HPDE6-E6E7 (cell line): ENCODE results near the gene COL13A1.

ENCODE experiments used
- DNase-seq: peaks from one replicate; pipeline ENCODE4 v3.0.0; 2011; ENCODE audit warnings: missing footprints; ENCODE audit errors: extremely low spot score

COL13A1 gene

DNA sequence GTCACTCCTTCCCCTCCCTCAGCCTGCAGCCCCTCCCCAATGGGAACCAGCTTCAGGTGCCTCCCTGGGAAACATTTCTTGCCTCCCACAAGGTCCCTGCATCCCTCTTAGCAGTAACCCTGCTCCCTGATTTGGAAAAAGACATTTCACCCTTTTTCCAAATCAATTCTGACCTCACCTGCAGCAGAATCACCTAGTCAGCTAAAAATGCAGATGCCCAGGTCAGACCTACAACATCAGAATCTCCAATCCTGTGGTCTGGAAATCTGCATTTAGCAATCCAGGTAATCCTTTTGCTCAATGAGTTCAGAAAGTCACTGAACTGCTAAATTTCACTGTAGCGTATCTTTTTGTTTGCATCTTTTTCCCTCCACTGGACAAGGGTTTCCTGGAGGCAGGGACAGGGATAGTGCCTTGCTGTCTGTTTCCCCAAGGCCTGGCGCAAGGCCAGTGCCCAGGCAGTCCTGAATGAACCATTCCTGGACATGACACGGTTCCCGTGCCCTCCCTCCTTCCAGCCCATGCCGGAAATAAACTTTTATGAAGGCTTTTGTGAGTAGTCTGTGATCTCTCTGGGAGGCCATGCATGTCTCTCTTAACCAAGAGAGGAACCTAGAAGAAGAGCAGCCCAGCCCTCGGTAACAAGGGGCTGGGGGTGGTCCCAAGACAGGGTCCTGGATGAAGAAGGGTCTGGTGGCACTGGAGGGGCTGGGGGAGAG lies 44.0 kb downstream of the COL13A1 start:
- no peak for DNase-seq

DNA sequence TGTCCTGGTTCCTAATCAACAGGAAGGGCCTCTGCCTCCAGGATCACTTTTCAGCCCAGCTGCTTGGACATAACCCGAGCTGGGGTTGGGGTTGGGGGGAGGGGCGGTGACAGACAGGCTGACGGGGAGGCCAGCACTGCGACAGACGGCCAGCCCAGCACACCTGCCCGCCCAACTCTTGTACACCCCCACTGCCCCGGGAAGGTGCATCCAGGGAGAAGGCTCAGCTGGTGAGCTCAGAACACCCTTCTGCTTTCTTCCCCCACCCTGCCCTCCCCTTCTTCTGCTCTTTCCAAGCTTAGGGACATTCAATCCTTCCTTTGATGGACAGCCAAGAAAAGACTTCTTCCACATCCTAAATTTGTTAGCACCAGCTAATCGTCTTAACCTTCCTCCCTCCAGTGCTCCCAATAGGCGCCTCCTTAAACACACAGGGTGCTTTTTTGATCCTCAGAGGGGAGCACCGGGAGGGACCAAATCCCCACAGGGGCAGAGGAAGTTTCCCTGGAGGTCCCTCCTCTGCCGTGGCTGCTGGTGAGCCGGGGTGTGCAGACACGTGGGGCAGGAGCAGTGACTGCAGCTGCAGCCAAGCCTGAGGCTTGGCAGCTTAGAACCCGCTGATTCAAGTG lies 44.7 kb downstream of the COL13A1 start:
- DNase-seq: no peak

DNA sequence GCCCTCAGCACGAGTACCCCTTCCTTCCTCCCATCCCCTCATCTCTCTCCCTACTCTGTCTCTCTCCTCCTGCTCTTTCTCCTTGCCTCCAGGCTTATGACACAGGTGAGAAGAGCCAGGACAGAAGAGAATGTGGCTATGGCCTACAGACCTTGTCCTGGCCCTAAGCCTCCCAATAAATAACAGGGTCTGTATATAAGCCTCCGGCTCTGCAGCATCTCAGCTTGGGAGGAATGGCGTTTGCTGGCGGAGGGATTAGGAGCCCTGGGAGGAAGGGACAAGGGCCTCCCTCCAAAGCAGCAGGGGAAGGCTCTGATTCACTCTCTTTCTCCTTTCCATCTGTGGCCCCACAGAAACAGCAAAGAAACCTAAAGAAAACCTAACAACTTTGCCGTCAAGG lies 45.8 kb downstream of the COL13A1 start:
- DNase-seq: no peak

DNA sequence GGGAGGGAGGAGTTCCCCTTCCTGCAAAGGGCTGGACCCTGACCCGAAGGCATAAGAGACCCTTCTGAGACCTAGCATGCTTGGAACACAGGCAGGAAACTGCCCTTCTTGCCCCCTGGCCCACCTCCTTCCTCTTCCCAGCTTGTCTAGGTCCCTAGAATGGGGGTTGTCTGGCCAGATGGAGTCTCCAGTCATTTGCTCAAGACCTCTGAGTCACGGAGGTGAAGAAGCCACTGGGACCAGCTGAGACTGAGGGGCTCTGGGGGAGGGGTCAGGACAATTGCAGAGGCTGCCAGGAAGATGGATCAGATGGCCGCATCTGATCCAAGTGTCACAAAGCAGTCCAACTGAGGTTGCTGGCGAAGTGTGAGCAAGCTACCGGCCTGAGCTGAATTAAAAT lies 46.2 kb downstream of the COL13A1 start:
- DNase-seq: no peak

DNA sequence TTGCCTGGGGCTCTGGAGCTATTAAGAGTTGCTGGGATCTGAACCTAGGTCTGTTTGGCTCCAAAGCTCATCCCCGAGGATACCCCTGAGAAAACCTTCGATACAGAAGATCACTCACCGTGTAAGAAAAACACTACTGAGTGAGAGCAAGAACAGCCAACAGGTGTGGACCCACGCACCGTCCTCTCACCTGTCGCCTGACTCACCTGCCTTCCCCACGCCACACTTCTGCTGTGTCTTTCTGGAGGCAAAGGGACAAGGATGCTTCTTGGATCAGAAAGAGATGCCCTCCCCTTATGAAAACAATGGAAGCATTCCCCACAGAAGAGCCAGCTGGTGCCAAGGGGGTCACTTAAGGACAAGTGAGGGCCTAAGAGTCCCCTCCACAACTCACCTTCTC lies 46.7 kb downstream of the COL13A1 start:
- DNase-seq: no peak

DNA sequence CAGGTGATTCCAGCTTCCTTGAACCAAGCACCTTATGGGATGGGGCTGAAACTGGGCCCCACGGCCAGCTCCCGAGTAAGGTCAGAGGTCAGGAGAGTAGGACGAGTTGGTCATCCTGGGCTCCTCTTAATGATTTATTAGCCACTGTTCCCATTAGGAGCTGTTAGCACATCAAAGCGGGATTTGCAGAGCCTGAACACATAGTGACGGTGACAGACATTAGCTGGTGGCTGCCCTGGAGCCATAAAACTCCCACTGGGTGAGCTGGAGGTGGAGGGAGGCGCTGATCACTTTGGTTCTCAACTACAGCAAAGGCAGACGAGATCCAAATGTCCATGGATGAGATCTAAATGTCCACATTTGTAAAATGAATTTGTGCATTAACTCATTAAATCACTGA lies 48.1 kb downstream of the COL13A1 start:
- no peak for DNase-seq

DNA sequence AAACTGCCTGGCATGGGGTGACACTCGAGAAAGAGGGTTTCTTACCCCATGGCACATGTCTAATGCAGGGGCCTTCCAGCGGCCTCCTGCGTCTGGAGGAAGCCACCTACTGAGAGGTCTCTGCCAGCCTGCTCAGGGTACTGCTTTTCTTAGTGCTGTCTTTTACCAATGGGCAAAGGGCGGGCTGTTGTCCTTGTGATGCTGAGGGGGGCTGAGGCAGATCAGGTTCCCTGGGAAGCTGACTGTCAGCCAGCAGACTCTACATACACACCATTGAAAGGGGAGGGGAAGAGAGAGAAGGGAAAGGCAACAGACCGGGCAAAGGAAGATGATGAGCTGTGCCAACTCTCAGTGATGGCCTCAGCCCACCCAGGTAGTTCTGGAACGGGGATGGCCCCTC lies 48.7 kb downstream of the COL13A1 start:
- no peak for DNase-seq

DNA sequence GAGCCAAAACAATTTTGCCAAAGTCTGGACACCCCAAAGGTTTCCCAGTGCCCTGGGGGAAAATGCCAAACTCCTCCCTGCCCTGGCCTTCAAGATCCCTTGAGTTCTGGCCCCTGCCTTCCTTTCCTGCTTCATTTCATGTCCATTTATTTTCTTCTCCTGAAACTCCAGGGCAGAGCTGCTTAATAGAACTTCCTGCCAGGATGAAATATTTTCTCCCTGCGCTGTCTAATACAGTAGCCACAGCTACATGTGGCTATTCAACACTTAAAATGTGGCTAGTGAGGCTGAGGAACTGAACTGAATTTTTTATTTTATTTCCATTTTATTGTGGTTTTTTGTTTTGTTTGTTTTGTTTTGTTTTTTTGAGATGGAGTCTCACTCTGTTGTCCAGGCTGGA lies 49.6 kb downstream of the COL13A1 start:
- DNase-seq: no peak

DNA sequence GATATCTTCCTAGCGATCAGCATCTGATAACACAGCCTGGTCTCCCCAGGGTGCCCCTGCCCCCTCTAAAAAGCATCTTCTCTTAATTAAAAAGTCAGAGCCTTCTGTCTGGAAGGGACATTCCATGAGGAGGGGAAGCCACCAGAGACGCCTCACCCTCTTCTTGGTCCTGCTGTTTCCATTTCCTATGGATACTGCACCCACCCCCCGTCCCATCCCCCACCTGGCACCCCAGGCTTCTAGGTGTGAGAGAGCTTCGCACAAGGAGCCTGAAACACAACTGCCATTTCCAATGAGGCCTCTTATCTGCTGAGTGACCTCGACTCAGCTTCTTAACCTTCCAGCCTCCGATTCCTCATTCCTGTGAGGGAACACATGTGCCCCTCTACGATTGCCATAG lies 51.4 kb downstream of the COL13A1 start:
- DNase-seq: no peak

DNA sequence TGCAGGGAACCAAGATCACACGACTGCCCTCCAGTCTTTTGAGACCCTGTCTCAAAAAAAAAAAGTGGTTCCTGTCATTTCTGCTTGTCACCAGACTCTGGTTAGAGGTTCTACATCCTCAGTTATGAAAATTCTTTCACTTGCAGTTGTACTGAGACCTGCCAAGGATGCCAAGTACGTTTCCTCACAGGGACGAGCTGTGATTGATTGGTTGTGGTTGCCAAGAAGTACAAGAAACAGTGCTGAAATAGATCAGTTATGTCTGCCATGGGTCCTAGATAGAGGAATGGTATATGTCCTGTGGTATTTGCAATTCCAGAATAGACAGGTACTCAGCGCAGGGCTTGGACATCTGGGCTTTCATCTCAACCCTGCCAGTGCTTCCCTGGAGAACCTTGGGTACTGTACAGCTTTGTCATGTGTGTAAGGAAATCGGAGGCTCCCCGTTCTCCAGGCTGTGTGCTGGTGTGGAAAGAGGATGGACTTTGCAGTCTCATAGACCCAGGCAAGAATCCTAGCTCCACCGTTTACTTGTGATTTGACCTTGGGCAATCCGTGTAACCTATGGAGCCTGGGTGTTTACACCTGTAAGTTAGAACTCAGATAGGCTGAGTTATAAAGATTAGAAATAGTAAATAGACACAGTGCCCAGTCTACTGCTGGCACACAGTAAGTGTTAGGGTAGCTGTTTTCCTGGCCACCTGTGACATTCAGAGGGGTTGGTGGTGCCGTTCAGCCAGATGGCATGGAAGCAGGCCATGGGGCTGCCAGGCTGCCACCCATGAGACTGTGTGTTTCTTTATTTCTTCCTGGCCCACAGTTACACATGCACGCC lies 53.0 kb downstream of the COL13A1 start:
- DNase-seq: no peak

DNA sequence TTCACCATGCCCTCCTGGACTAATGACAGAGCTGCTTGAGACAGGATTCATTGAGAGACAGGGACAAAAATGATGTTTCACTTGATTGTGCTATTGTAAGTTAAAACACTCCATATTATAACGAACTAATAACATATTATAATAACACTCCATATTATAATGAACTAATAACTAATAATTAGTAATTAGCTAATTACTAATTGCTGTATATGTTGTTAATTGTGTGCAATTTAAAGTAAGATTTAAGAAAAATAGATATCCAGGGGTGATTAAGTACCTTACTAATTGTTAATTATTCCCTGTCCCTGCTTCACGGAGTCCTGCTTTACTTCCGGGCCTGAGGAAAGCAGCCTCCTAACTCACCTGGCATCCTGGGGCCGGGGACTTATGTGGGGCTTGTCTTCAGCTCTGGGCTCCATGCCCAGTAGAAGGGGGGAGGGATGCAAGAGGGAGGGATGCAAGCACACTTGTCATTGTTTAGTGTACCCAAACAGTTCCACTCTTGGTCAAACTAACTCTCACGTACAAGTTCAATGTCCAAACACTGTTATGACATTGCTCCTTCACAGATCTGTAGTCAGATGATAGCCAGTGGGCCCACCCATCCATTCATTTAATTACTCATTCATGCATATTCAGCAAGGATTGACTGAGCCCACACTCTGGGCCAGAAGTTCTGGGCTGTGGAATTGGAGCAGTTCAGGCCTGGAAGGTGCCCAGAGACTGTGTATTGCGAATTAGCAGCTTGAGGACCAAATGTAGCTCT lies 53.8 kb downstream of the COL13A1 start:
- DNase-seq: no peak

DNA sequence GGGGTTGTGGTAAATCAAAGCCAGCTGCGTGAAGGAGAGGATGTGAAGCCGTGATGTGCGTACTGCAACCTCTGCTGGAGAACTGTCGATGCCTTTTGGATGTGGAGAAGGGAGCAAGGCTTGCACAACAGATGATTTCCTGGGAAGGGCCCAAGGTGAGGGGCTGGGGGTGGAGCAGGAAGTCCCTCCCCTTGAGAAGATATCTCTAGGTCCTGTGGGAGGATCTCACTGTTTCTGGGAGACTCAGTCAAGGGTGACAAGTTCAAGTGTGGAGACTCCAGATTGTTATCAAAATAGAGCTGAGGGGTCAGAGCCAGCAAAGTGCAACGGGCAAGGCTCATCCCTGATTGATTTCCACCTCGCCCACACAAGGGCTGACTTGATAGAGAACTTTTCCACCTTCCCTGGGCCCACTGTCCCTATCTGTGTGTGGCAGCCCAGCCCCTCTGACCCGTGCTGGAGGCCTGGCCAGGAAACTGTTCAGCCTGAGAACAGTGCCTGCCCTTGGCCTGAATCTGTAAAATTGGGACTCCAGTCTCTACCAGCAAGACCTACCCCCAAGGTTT lies 55.0 kb downstream of the COL13A1 start:
- no peak for DNase-seq

DNA sequence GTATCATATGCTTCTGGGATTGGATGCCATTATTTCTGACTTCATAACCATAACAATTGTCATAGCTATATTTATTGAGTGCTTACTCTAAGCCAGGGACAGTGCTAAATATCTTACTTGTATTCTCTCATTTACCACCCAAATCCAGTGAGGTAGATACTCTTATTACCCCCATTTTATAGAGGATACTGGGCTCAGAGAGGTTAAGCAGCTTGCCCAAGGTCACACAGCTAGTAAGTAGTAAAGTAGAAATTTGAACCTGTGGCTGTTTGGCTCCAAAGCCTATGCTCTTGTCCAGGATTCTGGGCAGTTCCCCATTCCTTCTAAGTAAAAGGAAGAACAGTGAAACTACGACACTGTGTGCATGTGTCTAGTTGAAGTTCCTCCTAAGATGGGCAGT lies 56.5 kb downstream of the COL13A1 start:
- DNase-seq: no peak

DNA sequence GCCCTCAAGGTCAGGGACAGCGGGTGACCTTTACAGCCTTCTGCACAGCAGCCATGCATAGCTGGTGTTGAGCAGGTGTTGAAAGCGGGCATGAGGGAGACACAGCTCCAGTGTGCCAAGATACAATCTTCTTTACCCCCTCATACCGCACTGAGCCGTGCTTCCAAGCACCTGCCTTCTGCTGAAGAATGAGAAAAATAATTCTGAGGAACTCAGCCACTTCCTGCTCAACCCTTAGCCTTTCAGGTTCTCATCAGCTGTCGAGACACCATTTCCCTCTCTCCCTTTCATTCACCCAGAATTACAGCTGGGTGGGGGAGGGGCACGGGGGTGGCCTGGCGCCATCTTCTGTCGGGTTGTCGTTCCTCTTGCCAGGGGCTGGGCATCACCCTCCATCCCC lies 58.6 kb downstream of the COL13A1 start:
- no peak for DNase-seq

DNA sequence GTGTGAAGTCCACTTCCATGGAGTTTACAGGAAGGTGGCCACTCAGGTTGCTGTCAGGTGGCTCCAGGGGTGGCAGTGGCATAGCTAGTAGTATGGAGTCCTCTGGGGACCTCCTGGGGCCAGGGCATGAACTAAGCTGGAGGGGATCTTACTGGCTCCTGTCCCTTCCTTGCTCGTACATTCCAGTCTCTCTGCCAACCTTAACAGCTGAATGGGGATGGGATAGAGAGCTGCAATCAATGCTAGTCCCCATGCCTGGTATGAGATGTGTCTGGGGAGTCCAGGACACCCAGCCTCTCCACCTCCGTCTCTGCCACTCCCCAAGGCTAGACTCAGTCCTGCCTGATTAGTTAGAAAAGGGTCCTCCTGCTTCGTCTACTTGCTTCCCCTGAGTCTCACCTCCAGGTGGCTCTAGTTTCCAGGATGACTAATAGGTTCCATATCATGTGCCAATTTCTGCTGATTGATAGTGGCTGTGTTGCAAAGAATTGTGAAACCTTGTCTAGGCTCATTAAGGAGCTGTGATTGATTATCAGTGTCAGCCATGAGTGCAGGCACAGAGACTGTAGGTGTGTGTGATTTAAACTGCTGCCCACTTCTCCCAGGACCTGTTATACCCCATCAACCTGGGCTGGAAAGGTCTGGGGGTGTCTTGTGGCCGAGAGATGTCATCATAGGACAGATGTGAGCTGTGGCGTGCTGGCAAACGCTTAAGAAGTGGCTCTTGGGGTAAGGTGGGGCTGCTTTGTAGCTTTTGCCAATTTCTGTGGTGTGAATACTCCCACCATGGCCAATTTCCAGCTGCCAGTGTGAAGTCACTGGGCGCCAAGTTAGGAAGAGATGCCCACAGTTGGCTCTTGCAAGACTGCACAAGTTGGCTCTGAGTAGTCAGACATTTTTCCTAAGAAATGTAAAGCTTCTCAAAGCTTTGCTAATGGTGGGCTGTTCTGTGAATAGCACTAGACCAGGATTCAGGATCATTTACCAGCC lies 59.8 kb downstream of the COL13A1 start:
- DNase-seq: peak; percentile 66

DNA sequence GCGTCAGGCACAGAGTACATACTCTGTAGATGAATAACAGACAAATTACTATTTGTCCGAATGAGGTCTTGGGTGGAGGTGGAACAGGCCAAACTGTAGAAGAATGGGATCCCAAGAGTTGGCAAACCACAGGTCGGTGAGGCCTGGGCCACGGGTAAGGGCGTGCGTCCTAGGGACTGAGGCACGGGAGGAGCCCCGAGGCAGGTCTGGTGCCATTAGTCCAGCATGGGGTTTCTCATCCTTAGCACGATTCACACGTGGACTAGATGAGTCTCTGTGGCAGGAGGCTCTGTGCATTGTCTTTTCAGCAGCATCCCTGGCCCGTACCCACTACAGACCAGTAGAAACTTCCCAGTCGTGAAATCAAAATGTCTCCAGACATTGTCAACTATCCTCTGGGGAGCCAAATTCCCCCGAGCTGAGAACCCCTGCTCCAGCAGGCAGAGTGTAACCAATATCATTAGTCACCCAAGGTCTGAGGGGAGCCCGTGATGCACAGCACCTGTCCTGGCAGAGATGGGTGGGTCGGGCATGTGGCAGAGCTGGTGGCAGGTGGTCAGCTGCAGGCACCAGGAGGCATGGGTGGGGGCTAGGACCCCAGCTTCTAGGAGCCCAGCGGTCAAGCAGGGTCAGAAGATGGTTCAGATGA lies 61.3 kb downstream of the COL13A1 start:
- DNase-seq: no peak

DNA sequence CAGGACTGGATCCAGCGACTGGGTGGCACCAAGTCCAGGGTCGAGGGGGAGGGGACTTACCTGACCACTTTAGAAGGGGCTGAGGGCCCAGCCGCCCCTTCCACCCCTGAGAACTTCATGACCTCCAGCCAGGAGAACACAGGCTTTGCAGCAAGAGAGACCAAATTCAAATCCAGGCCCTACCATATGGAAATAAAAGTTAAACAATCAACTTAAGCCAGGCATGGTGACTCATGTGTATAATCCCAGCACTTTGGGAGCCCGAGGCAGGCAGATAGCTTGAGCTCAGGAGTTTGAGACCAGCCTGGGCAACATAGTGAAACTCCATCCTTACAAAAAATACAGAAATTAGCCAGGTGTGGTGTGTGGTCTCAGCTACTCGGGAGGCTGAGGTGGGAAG lies 61.9 kb downstream of the COL13A1 start:
- DNase-seq: no peak

DNA sequence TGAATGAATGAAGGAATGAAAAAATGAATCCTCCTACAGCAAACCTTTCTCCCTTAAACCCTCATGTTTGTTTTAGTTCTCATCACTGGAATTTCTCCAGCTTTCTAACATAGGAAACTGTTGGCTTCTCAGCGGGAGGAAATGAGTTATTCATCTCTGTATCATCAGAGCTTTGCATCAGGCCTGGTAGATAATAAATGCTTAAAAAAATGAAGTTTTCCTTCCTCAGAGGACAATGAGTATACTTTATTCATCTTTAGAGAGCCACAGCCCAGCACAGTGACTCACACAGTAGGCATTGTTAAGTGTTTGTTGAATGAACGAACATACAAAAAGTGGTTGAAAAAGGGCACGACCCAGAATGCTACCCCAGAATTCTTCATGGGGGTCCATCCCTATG lies 62.6 kb downstream of the COL13A1 start:
- DNase-seq: peak; percentile 42

DNA sequence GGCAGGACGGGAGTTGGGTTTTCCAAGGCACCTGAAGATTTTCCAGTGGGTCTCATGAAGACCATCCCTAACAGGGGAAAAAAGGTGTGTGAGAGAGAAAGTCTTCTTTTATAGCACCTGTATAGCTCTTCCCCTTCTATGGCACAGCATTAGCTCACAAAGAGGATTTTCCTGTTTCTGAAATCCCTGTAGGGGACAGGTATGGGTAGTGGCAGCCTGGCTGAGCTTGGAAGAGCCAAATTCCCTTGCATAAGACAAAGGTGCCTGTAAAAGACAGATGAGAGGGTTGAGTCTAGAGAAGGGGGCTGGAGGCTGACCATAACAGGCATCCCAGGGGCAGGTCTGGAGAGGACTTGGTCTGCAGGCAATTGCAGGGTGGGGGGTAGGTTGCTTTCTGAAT lies 63.7 kb downstream of the COL13A1 start:
- no peak for DNase-seq

DNA sequence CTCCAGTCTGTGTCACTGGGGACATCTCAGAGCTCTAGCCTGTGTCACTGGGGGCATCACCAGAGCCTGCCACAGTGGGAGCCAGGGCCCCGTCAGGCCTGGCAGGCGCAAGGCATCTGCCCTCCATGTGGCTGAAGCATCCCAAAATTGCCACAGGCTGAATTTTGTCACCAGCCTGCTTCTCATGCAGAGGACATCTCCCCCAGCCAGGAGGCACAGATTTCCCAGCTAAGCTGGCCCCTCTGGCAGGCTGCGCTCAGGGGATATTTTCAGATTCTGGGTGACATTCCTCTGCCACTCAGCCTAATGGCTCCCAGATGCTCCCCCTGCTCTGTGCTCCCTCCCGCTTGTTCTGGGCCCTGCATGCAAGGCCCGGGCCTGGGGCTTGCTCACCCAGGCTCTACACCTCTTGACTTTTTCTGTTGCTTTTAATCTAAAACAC lies 64.6 kb downstream of the COL13A1 start:
- no peak for DNase-seq
